GM18505 (cell line): ENCODE data around the gene TLR9.

Source experiments
- ATAC-seq: cut with Tn5 transposase; IDR thresholded peaks from one replicate; pipeline ENCODE4 v1.9.1; 2021; ENCODE audit not compliant: unreplicated experiment
- POLR2A ChIP-seq: IDR thresholded peaks from 4 replicates; pipeline ENCODE4 v1.6.1; 2011; ENCODE audit warnings: borderline replicate concordance; ENCODE audit not compliant: insufficient read depth, insufficient read length; ENCODE audit errors: extremely low read depth

TLR9 gene

DNA sequence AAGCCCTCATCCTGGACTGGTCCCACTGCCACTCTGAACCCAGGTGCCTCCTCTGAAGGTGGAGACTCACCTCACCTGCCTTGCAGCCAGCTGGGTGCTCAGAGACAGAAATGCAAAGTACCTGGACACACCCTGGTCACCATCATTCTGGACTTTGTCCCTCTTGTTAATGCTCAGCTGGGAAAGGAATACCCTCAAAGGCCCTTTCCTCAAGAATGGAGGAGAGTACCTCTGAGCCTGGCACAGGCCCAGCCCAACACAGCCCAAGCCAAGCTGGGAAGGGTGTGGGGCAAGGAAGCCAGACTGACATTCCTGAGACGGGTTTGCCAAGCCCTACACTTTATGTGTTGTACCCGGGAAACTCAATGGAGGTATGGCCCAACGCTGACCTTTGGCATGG lies 28.5 kb downstream of the TLR9 start:
- no peak for TF ChIP-seq POLR2A
- no peak for ATAC-seq

DNA sequence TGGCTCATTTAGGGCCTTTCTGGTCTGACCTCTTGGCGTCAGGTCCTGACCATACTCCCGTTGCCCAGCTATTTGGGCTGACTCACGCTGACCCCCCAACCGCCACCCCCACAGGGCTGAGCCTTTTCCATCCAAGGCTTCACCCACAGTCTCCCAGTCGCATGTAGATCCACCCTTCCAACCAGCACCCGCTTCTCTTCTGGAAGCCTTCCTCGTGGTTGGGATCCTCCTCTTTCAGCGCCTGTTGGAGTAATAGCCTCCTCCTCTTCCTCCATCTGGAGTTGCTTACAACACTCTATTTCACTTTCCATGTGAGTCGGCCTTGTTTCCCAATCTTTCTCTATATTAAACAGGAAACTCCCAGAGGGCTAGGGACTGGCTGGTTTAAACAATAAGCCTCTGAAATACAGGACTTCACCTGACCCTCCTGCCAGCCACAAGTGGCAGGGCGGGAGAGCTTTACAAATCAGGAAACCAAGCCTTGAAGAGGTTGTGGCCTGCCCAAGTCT lies 29.6 kb downstream of the TLR9 start:
- no peak for ATAC-seq
- no peak for TF ChIP-seq POLR2A

DNA sequence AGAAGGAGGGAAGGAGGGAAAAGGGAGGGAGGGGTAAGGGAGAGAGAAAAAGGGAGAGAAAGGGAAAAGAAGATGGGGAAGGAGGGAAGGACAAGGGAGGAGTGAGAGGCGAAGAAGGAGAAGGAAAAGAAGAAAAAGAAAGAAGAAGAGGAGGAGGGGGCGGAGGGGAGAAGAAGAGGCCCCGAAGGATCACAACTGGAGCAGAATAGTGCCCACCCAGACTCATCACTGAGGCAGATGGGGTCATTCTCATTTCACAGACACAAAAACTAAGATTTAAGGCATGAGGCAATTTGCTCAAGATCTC lies 30.2 kb downstream of the TLR9 start:
- no peak for ATAC-seq
- no peak for TF ChIP-seq POLR2A

DNA sequence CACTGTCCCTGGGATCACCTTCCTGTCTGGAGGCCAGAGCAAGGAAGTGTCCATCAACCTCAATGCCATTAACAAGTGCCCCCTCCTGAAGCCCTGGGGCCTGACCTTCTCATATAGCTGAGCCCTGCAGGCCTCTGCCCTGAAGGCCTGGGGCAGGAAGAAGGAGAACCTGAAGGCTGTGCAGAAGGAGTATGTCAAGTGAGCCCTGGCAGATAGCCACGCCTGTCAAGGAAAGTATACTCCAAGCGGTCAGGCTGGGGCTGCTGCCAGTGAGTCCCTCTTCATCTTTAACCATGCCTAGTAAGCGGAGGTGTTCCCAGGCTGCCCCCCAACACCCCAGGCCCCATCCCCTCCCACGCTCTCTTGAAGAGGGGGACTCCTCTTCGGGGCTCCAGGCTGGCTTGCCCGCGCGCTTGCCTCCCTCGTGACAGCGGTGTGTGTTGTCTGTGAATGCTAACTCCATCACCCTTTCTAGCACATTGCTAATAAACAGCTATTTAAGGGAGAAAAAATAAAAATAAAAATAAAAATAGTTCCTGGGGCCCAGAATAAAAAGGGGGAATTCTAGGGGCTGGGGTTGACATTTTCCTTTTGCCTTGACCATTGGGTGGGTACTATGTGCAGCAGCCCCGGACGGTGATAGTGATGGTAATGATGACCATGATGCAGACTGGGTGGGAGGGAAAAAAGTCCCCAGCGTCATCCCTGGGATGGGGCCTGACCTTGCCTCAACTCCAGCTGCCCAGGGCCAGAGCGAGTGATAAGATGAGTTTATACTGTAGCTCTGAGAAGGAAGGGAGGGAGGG lies 30.8 kb downstream of the TLR9 start:
- no peak for ATAC-seq
- no peak for TF ChIP-seq POLR2A

DNA sequence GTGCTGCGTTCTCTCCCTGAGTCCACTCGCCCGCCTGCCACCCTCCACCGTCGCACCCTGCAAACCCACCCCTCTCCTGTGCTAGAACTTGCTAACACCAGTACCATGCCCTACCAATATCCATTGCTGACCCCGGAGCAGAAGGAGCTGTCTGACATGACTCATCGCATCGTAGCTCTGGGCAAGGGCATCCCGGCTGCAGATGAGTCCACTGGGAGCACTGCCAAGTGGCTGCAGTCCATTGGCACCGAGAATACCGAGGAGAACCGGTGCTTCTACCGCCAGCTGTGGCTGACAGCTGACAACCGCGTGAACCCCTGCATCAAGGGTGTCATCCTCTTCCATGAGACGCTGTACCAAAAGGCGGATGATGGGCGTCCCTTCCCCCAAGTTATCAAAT lies 32.4 kb downstream of the TLR9 start:
- TF ChIP-seq POLR2A, result no peak

DNA sequence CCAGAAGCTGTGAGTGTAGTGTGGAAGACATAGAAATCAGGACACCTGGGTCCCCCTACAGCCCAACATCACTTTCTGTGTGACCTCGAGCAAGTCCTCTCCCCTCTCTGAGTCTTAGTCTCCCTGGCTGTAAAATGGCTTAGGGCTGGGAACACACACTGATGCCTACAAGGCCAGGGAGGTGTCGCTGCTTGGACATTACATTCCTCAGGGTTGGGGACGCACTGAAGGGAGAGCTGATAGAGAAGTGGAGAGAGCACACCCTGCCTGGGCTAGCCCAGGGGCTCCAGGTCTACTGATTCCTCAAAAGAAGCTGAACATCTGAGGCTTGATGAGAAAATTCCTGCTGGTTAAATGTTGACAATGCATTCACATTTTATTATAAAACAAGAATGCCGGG lies 33.8 kb downstream of the TLR9 start:
- ATAC-seq, result no peak
- TF ChIP-seq POLR2A, result no peak

More for the DNA sequence above, 32.4 kb downstream of the TLR9 start:
- ATAC-seq, result no peak

DNA sequence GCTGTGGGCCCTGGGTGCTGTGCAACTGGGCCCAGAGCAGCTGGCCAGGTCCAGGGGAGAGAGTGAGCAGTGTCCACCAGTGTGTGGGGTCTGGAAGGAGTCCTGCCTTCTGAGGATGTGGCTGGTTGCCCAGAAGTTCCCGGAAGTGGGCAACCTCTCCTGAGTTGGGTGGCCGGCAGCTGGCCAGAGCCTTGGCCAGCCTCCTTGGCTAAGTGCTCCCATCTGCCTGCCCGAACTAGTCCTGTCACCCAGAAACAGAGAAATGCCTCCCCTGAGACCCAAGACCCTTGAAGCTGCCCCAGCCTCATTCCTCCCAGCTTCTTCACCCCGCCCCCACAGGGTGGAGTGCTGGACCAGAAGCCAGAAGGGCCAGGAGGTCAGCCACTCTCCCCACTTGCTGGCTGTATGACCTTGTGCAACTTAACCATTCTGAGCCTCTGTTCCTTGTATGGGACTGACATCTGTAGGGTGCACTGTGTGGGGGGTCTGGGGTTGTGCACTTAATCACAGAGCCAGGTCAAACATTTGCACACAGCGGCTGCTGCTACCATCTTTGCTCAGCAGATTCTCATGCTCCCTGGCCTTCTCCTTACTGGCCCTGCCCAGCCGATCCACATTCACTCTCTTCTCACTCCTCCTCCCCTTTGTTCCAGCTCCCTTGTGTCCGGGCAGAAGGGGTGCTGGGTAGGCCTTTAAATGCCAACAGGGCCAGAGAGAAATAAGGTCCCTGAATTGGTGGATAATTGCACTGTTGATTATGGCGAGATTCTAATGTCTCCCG lies 35.0 kb downstream of the TLR9 start:
- ATAC-seq, result no peak
- TF ChIP-seq POLR2A, result no peak

DNA sequence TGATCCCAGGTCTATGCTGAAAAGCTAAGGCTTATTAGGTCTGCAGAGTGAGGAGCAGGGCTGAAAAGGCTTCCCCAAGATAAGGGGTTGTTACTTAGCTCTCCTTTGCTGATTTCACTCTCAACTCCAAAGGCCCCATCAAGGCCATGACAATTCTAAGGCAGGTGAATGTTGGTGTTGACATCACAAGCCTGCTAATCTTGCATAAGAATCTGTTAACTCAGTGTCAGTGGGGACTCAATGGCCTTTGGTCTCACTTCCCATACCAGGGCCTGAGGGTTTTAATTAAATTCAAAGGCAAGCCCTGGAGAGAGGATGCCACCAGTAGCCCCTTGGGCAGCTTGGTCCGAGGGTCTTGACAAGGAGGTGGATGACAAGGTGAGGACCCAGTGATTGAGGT lies 36.9 kb downstream of the TLR9 start:
- ATAC-seq, result no peak
- no peak for TF ChIP-seq POLR2A

DNA sequence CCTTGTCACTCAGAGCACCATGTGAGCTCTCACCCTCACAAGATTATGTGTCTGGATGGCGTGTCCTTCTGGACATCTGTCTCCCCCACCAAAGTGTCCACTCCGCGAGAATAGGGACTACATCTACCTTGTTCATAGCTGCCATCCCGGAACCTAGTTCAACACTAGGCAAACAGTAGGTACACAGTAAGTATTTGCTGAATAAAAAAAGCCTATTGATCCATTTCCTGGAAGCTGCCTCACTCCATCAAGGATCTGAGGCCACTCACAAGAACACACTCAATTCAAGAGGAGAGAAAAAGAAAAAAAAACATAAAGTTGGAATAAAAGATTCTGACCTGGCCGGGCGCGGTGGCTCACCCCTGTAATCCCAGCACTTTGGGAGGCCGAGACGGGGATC lies 38.7 kb downstream of the TLR9 start:
- TF ChIP-seq POLR2A, result no peak
- no peak for ATAC-seq

DNA sequence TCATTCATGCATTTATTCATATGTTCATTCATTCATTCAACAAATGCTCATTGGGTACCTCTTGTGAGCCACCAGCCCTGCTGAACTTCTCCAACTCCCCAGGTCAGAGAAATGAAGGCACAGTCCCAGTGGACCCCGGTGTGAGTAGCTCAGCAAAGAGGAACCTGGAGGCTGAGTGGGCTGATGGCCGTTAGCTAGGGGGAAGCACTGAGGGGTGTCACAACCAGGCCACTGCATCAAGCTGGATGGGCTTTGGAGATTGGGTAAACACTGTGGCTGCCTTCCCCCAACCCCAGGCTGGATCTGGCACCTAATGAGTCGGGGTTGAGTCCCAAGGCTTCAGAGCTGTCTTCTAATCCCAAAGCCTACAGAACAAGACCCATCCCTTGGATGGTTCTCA lies 39.6 kb downstream of the TLR9 start:
- ATAC-seq, result no peak
- no peak for TF ChIP-seq POLR2A

DNA sequence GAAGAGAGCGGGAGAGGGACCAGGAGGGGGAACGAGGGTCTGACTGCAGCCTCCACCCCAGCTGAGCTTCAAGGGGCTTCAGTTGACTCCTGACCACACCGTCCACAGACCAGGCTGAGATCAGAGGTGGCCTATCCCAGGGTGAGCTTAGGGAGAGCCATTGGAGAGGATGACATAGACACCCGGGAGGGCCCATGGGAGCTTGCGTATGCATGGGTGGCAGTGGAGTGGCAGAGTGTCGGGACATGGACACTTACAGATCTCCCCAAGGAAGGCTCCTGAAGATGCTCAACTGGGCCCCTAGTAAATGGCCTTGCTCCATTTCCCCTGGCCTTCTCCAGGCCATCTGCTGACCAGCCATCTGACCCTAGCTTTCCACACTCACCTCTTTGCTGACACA lies 40.1 kb downstream of the TLR9 start:
- ATAC-seq, result no peak
- no peak for TF ChIP-seq POLR2A

DNA sequence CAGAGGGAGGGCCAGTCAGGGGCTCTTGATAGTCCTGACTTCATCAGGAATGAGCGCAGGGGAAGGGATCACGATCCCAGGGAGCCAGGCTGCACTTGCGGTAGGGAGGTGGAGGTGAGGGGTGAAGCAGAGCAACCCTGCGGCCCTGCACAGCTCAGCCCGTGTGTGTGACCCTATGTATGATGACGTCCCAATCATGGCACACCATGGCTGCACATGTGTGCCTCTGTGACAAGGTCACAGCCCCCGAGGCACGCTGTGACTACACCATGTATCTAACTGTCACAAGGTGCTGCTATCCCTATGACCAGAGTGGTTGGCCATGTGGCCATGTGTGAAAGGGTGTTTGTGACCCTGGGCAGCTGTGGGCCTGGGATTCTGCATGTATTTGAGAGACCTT lies 40.8 kb downstream of the TLR9 start:
- ATAC-seq, result no peak
- TF ChIP-seq POLR2A, result no peak

DNA sequence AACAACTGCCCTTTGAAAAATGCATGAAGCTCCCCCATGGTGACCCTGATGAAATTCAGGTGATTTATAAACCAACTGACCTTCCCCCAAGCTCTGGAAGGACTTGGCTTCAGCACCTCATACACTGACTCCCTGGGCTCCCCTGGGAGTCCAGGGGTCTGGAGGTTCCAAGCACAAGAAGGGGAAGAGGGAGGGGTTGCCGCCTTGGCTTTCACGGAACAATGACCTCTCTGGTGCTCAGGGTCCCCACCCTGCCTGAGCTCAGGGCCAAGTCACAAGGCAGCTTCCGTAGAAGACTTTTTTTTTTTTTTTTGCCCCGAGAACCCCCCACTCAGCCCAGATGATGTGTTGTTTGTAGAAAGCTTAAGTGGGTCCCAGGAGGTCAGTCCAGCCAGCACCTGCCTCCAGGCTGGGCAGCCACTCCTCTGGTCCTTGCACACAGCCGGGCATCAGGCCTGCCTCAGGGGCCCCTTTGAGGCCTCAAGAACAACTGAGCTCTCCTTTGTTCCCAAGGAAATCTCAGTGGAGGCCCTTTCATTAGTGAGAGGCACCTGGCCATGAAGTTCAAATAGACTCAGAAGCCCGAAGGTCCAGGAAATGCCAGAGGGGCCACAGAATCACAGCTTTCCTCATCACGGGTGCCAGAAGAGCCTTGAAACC lies 41.5 kb downstream of the TLR9 start:
- no peak for ATAC-seq
- TF ChIP-seq POLR2A, result no peak
